ENCODE data around the gene SUSD5.

The SUSD5 gene

GRCh38 chr3:33105341-33105948 is 113.2 kb downstream of the SUSD5 start:
- no peaks in the 10 kb centered on the region for H3F3A ChIP-seq (ENCODE audit: insufficient read depth, low read length)
- no peak overlapping the region for H3K4me3 ChIP-seq (ENCODE audit: low read depth, low read length, poor library complexity, severe bottlenecking)
- H3K4me1 ChIP-seq (ENCODE audit: insufficient read depth, low read length, severe bottlenecking) = no peaks in the 10 kb centered on the region
- H2AFZ ChIP-seq (ENCODE audit: low read length) = no peak overlapping the region
- no peaks in the 10 kb centered on the region for H3K9me2 ChIP-seq (ENCODE audit: low read depth, low read length)
- no peaks in the 10 kb centered on the region for H3K36me3 ChIP-seq (ENCODE audit: insufficient read depth, low read length)
- no peaks in the 10 kb centered on the region; the same call in 1 of the 2 replicates for H3K27me3 ChIP-seq (ENCODE audit: insufficient read depth, low read length)
- no peak overlapping the region for H3K27ac ChIP-seq (ENCODE audit: low read depth, low read length, poor library complexity, severe bottlenecking)
- no peak overlapping the region for H3K9ac ChIP-seq (ENCODE audit: low read length)
- no peak for TF ChIP-seq EZH2 (IDR thresholded peaks at IDR 0.05; ENCODE audit: borderline replicate concordance, low read length)
- TF ChIP-seq, protein P1, sequence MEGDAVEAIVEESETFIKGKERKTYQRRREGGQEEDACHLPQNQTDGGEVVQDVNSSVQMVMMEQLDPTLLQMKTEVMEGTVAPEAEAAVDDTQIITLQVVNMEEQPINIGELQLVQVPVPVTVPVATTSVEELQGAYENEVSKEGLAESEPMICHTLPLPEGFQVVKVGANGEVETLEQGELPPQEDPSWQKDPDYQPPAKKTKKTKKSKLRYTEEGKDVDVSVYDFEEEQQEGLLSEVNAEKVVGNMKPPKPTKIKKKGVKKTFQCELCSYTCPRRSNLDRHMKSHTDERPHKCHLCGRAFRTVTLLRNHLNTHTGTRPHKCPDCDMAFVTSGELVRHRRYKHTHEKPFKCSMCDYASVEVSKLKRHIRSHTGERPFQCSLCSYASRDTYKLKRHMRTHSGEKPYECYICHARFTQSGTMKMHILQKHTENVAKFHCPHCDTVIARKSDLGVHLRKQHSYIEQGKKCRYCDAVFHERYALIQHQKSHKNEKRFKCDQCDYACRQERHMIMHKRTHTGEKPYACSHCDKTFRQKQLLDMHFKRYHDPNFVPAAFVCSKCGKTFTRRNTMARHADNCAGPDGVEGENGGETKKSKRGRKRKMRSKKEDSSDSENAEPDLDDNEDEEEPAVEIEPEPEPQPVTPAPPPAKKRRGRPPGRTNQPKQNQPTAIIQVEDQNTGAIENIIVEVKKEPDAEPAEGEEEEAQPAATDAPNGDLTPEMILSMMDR (IDR thresholded peaks at IDR 0.05; ENCODE audit: low read length) = no peak
- no peaks in the 10 kb centered on the region for H3K79me2 ChIP-seq (ENCODE audit: insufficient read depth, low read length)
- no peaks in the 10 kb centered on the region for H4K20me1 ChIP-seq (ENCODE audit: insufficient read depth, low read length)
- H3K9me3 ChIP-seq (ENCODE audit: low read length) = no peaks in the 10 kb centered on the region
- no peak overlapping the region for H3K4me2 ChIP-seq (ENCODE audit: low read length)

- Histone ChIP-seq H3K27ac (ENCODE audit: low read depth, low read length, poor library complexity, severe bottlenecking) (no peak overlapping the region), H3K4me1 (ENCODE audit: insufficient read depth, low read length, severe bottlenecking) (no peaks in the 10 kb centered on the region), H3K4me2 (ENCODE audit: low read length) (no peak overlapping the region), H3K9me2 (ENCODE audit: low read depth, low read length) (no peaks in the 10 kb centered on the region), H2AFZ (ENCODE audit: low read length) (no peak overlapping the region), H3K36me3 (ENCODE audit: insufficient read depth, low read length) (no peaks in the 10 kb centered on the region), H3K27me3 (ENCODE audit: insufficient read depth, low read length) (no peaks in the 10 kb centered on the region; the same call in 1 of the 2 replicates), H3K4me3 (ENCODE audit: low read depth, low read length, poor library complexity, severe bottlenecking) (no peak overlapping the region), H3F3A (ENCODE audit: insufficient read depth, low read length) (no peaks in the 10 kb centered on the region), H4K20me1 (ENCODE audit: insufficient read depth, low read length) (no peaks in the 10 kb centered on the region), H3K9ac (ENCODE audit: low read length) (no peak overlapping the region), H3K79me2 (ENCODE audit: insufficient read depth, low read length) (no peaks in the 10 kb centered on the region), H3K9me3 (ENCODE audit: low read length) (no peaks in the 10 kb centered on the region)
- TF ChIP-seq EZH2 (IDR thresholded peaks at IDR 0.05; ENCODE audit: borderline replicate concordance, low read length) = no peak
- TF ChIP-seq, protein P1 (IDR thresholded peaks at IDR 0.05; ENCODE audit: low read length) = no peak
These were observed 113.8 kb downstream of the SUSD5 start for GRCh38 chr3:33104803-33105202.

- H3K79me2 ChIP-seq (ENCODE audit: insufficient read depth, low read length) = no peaks in the 10 kb centered on the region
- H3K9ac ChIP-seq (ENCODE audit: low read length) = no peak overlapping the region
- no peaks in the 10 kb centered on the region for H3K36me3 ChIP-seq (ENCODE audit: insufficient read depth, low read length)
- TF ChIP-seq EZH2 (IDR thresholded peaks at IDR 0.05; ENCODE audit: borderline replicate concordance, low read length) = no peak
- TF ChIP-seq, protein P1 (IDR thresholded peaks at IDR 0.05; ENCODE audit: low read length) = no peak
- no peak overlapping the region for H3K4me3 ChIP-seq (ENCODE audit: low read depth, low read length, poor library complexity, severe bottlenecking)
- H4K20me1 ChIP-seq (ENCODE audit: insufficient read depth, low read length) = no peaks in the 10 kb centered on the region
- no peak overlapping the region for H2AFZ ChIP-seq (ENCODE audit: low read length)
- H3F3A ChIP-seq (ENCODE audit: insufficient read depth, low read length) = no peaks in the 10 kb centered on the region
- no peak overlapping the region for H3K4me2 ChIP-seq (ENCODE audit: low read length)
- no peaks in the 10 kb centered on the region; the same call in 1 of the 2 replicates for H3K27me3 ChIP-seq (ENCODE audit: insufficient read depth, low read length)
- no peaks in the 10 kb centered on the region for H3K4me1 ChIP-seq (ENCODE audit: insufficient read depth, low read length, severe bottlenecking)
- no peak overlapping the region for H3K27ac ChIP-seq (ENCODE audit: low read depth, low read length, poor library complexity, severe bottlenecking)
- no peaks in the 10 kb centered on the region for H3K9me2 ChIP-seq (ENCODE audit: low read depth, low read length)
- H3K9me3 ChIP-seq (ENCODE audit: low read length) = no peaks in the 10 kb centered on the region
These were observed 115.1 kb downstream of the SUSD5 start for GRCh38 chr3:33103480-33103879.
